Kidney (tissue), 14 donors: ENCODE measurements around the gene CNOT6. TPM values are rescaled to one million over a fixed set of nuclear protein-coding genes. Genes with fewer than 3 reads are reported as not detected.

Source experiments
- DNase-seq, 5 donors: peaks; one replicate each; pipeline ENCODE4 v3.0.0-alpha.2; 2013 to 2020
- FAIRE-seq: peaks from 2 replicates; lab custom pipeline; 2012; peaks lifted over from hg19 to GRCh38; lab: Jason Lieb, UNC
- H3K27ac ChIP-seq, 2 donors: one replicate each; pipeline ENCODE4 v1.7.0; 2013; ENCODE audit warnings: low read depth in 2 of 2, low read length in 2 of 2, inconsistent platforms in 1 of 2
- H3K27me3 ChIP-seq: one replicate; pipeline ENCODE4 v1.7.1; 2013; ENCODE audit warnings: low read length, inconsistent platforms; ENCODE audit not compliant: control insufficient read depth, insufficient read depth
- H3K36me3 ChIP-seq, 3 donors: one replicate each; pipeline versions ENCODE4 v1.7.0 to v1.7.1; 2013; ENCODE audit warnings: low read length in 3 of 3, control low read depth in 1 of 3, inconsistent platforms in 1 of 3; ENCODE audit not compliant: insufficient read depth in 3 of 3, control insufficient read depth in 2 of 3
- H3K4me1 ChIP-seq, 3 donors: one replicate each; pipeline versions ENCODE4 v1.7.0 to v1.7.1; 2013; ENCODE audit warnings: low read length in 3 of 3, inconsistent platforms in 1 of 3, low read depth in 1 of 3; ENCODE audit not compliant: control insufficient read depth in 2 of 3, insufficient read depth in 2 of 3
- H3K4me3 ChIP-seq, 3 donors: one replicate each; pipeline versions ENCODE4 v1.7.0 to v1.8.1; 2013; ENCODE audit warnings: low read length in 3 of 3, control low read depth in 1 of 3, inconsistent platforms in 1 of 3
- H3K9ac ChIP-seq, 3 donors: one replicate each; pipeline versions ENCODE4 v1.7.0 to v1.7.1; 2013; ENCODE audit warnings: low read length in 3 of 3, control low read depth in 1 of 3, inconsistent platforms in 1 of 3
- H3K9me3 ChIP-seq, 3 donors: one replicate each; pipeline versions ENCODE4 v1.7.0 to v1.7.1; 2013; ENCODE audit warnings: low read length in 3 of 3, control low read depth in 1 of 3, inconsistent platforms in 1 of 3; ENCODE audit not compliant: control insufficient read depth in 2 of 3, insufficient read depth in 1 of 3
- intact Hi-C: fragments of 100-400 bp; cut with DNase I; formaldehyde crosslinking; loops from one replicate; pipeline ENCODE4 v1.11.1; 2022
- polyA plus RNA-seq: library from polyadenylated mRNA; stranded (reverse); fragments of 350-450 nt; fragmentation: Illumina TruSeq; extraction: RNeasy Lipid Tissue Mini Kit (QIAGEN cat#74804); gene quantifications from one replicate; pipeline ENCODE4 v1.2.3, GENCODE V29; 2014; ENCODE audit warnings: low read depth, low replicate concordance; ENCODE audit not compliant: insufficient read depth
- total RNA-seq: library from RNA; stranded (reverse); fragmentation: NEBNext Ultra II Directional; extraction: Animal tissue kit (Norgen Biotek cat#: 25700); gene quantifications from one replicate; pipeline ENCODE4 v1.2.1, GENCODE V29; 2021
- TF ChIP-seq, protein P1 (sequence below): IDR thresholded peaks from 3 replicates; pipeline ENCODE4 v1.5.1; 2012; ENCODE audit warnings: mild to moderate bottlenecking, moderate library complexity, borderline replicate concordance; ENCODE audit not compliant: insufficient read depth; ENCODE audit errors: extremely low read depth
- donor health status: control.
- donor health status: control.
- donor health status: control.
- donor health status: control.
- donor health status: control.
- donor health status: DM: yes; HTN: yes; CAD: no.
- donor health status: Normal renal cell carcinoma (clear cell type).

The CNOT6 gene
- total and polyA plus RNA-seq, 2 donors from 2014 or later = 5.9 to 25.7 TPM

DNA sequence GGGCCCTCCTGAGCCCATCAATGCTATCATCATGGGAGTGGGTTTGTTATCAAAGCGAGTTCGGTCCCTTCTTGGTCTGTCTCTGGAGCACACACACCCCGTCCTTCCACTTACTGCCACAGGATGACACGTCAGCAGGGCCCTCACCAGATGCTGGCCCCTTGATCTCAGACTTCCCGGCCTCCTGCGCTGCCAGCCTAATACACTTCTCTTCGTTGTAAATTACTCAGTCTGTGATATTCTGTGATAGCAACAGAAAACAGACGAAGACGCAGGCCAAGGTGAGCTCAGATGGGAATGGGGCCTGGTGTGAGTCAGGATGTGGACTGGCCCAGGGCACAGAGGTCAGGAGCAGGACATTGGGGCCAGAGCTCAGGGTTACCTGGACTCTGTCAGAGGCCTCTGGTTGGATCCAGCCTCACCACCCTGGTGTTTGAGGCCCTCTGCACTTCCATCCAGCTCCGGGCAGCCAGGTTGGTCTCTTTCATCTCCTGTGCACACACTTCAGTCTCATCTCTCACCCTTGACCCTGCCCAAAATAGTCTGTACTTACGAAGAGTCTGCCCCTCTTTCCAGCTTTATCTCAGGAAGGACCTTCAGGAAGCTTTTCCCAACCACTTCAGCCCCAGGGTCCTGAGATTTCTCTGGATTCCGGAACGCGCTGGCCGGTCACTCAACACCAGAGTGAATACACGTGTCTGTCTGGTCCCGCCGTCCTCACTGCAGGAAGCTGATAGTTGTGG lies 26.0 kb upstream of the CNOT6 start:
- Histone ChIP-seq H3K27ac (no peak overlapping the region), H3K4me3 (no peak overlapping the region), H3K9ac (no peak overlapping the region), H3K36me3 (no peaks in the 10 kb centered on the region), H3K27me3 (no peaks in the 10 kb centered on the region), H3K9me3 (no peaks in the 10 kb centered on the region), H3K4me1 (no peaks in the 10 kb centered on the region)
- DNase-seq (no peak), FAIRE-seq (no peak)
- TF ChIP-seq, protein P1, sequence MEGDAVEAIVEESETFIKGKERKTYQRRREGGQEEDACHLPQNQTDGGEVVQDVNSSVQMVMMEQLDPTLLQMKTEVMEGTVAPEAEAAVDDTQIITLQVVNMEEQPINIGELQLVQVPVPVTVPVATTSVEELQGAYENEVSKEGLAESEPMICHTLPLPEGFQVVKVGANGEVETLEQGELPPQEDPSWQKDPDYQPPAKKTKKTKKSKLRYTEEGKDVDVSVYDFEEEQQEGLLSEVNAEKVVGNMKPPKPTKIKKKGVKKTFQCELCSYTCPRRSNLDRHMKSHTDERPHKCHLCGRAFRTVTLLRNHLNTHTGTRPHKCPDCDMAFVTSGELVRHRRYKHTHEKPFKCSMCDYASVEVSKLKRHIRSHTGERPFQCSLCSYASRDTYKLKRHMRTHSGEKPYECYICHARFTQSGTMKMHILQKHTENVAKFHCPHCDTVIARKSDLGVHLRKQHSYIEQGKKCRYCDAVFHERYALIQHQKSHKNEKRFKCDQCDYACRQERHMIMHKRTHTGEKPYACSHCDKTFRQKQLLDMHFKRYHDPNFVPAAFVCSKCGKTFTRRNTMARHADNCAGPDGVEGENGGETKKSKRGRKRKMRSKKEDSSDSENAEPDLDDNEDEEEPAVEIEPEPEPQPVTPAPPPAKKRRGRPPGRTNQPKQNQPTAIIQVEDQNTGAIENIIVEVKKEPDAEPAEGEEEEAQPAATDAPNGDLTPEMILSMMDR = no peak
- intact Hi-C loops = loop anchor here (10.0 kb wide), 1 partner anchor 173 kb away; the partner anchor contains the start of gene MAPK9

DNA sequence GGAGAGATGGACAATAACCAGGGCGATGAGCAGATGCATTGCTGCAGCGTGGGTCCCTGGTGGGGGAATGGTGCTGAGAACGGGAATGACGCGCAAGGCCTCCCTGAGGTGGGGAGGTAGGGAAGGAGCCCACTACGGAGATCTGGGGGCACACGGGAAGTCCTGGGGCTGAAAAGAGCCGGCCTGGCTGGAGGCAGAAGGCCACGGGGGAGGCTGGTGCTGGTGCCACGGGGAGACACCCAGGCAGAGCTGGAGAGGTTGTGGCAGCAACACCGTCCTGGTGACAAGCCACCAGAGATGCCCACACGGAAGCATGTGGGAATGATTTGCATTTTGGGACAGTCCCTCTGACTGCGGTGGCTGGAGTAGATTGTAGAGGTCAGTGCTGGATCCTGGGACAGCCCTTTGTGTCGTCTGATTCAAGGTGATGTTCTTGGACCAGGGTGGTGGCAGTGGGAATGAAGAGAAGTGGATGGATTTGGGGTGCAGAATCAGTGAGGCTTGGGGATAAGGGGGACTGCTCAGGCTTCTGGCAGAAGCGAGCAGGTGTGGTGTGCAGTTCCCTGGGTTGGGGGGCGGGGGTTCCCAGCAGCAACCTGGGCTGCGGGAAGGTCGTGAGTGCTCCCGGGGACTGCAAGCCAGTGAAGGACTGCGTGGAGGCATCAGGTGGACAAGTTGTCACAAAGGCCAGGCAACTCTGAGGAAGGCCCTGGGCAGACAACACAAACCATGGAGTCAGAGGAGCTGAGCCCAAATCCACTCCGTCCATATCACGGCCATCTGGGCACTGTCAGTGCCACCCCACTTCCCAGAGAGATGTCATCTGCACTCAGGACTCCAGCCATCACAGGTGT lies 25.2 kb upstream of the CNOT6 start:
- FAIRE-seq (no peak), DNase-seq (no peak)
- H3K9ac ChIP-seq = no peak overlapping the region
- H3K4me3 ChIP-seq = no peak overlapping the region
- H3K27me3 ChIP-seq = no peaks in the 10 kb centered on the region
- intact Hi-C loops = loop anchor here (10.0 kb wide), 1 partner anchor 174 kb away; the partner anchor contains the start of gene MAPK9
- no peaks in the 10 kb centered on the region for H3K36me3 ChIP-seq
- TF ChIP-seq, protein P1 = no peak
- H3K9me3 ChIP-seq = no peaks in the 10 kb centered on the region
- no peak overlapping the region for H3K27ac ChIP-seq
- H3K4me1 ChIP-seq = no peaks in the 10 kb centered on the region

DNA sequence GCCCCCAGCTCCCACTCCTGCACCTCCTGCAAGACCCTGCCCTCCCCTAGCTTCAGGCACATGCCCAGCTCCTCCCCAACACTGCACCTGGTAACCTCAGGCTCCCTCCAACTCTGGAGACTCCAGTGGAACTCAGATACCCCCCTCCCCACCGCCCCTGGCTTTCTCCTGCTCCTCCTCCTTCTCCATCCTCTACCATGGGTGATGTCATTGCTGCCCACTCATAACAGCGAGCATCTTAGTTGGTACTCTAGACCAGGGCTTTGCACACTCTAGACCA lies 24.7 kb upstream of the CNOT6 start:
- H3K4me1 ChIP-seq = no peaks in the 10 kb centered on the region
- FAIRE-seq = no peak
- H3K27ac ChIP-seq = no peak overlapping the region
- intact Hi-C loops = loop anchor here (10.0 kb wide), 1 partner anchor 175 kb away; the partner anchor contains the start of gene MAPK9
- no peak overlapping the region for H3K9ac ChIP-seq
- H3K9me3 ChIP-seq = no peaks in the 10 kb centered on the region
- no peak overlapping the region for H3K4me3 ChIP-seq
- TF ChIP-seq, protein P1 = no peak
- DNase-seq = no peak
- H3K36me3 ChIP-seq = no peaks in the 10 kb centered on the region
- no peaks in the 10 kb centered on the region for H3K27me3 ChIP-seq
